RWPE2 (cell line): Measurements from ENCODE around the gene ATOX1.

ENCODE experiments used
- ATAC-seq: fragments of 200-7000 bp; cut with Tn5 transposase; 3 replicates; pipeline ENCODE4 v1.9.1; 2021; ENCODE audit warnings: low read depth
- DNase-seq: peaks from one replicate; pipeline ENCODE4 v3.0.0-alpha.2; 2020; ENCODE audit warnings: low spot score
- H3K27ac ChIP-seq: fragments of 450-650 bp; 2 replicates; pipeline ENCODE4 v1.5.1; 2017; ENCODE audit warnings: mild to moderate bottlenecking; ENCODE audit not compliant: poor library complexity, severe bottlenecking
- H3K27me3 ChIP-seq: fragments of 250-450 bp; sonication (Bioruptor Pico); 2 replicates; pipeline ENCODE4 v1.5.1; 2021; ENCODE audit warnings: mild to moderate bottlenecking, moderate library complexity; ENCODE audit not compliant: insufficient read depth, poor library complexity, severe bottlenecking
- H3K36me3 ChIP-seq: fragments of 250-450 bp; sonication (Bioruptor Pico); 2 replicates; pipeline ENCODE4 v1.5.1; 2020; ENCODE audit warnings: low read depth, mild to moderate bottlenecking, moderate library complexity
- H3K4me1 ChIP-seq: fragments of 250-450 bp; sonication (Bioruptor Pico); 2 replicates; pipeline ENCODE4 v1.5.1; 2021; ENCODE audit warnings: mild to moderate bottlenecking, moderate library complexity; ENCODE audit not compliant: insufficient read depth, poor library complexity, severe bottlenecking
- H3K4me3 ChIP-seq: fragments of 250-450 bp; sonication (Bioruptor Pico); 2 replicates; pipeline ENCODE4 v1.5.1; 2021; ENCODE audit warnings: mild to moderate bottlenecking, moderate library complexity; ENCODE audit not compliant: severe bottlenecking
- H3K9me3 ChIP-seq: fragments of 250-450 bp; sonication (Bioruptor Pico); 2 replicates; pipeline ENCODE4 v1.5.1; 2021; ENCODE audit warnings: mild to moderate bottlenecking, moderate library complexity; ENCODE audit not compliant: severe bottlenecking
- TF ChIP-seq, protein P1 (sequence below): fragments of 450-650 bp; IDR thresholded peaks from one replicate; pipeline ENCODE4 v1.5.1; 2017; ENCODE audit warnings: mild to moderate bottlenecking, moderate library complexity; ENCODE audit not compliant: poor library complexity, severe bottlenecking

ATOX1 gene

GRCh38 chr5:151771259-151772028 lies 13.0 kb upstream of the ATOX1 start, which contains the start of gene G3BP1:
TSS of gene G3BP1 (plus strand) at chr5:151771954. CDS start at chr5:151786621, 14,667 bp downstream.
- ATAC-seq = peak; percentile 87
- TF ChIP-seq, protein P1, sequence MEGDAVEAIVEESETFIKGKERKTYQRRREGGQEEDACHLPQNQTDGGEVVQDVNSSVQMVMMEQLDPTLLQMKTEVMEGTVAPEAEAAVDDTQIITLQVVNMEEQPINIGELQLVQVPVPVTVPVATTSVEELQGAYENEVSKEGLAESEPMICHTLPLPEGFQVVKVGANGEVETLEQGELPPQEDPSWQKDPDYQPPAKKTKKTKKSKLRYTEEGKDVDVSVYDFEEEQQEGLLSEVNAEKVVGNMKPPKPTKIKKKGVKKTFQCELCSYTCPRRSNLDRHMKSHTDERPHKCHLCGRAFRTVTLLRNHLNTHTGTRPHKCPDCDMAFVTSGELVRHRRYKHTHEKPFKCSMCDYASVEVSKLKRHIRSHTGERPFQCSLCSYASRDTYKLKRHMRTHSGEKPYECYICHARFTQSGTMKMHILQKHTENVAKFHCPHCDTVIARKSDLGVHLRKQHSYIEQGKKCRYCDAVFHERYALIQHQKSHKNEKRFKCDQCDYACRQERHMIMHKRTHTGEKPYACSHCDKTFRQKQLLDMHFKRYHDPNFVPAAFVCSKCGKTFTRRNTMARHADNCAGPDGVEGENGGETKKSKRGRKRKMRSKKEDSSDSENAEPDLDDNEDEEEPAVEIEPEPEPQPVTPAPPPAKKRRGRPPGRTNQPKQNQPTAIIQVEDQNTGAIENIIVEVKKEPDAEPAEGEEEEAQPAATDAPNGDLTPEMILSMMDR = peak; percentile 96
- Histone ChIP-seq H3K4me1 (peaks cover 11% of the 10 kb centered on the region), H3K27me3 (no peaks in the 10 kb centered on the region), H3K27ac (peak within 1 kb of the TSS; percentile 88), H3K36me3 (peaks cover 32% of the 10 kb centered on the region), H3K9me3 (no peaks in the 10 kb centered on the region), H3K4me3 (peak within 1 kb of the TSS; percentile 82)
- DNase-seq = peak; percentile 100

GRCh38 chr5:151770383-151771258 lies 12.2 kb upstream of the ATOX1 start:
- H3K27me3 ChIP-seq = no peaks in the 10 kb centered on the region
- H3K36me3 ChIP-seq = peaks cover 24% of the 10 kb centered on the region
- DNase-seq (no peak), ATAC-seq (peak; percentile 22)
- H3K9me3 ChIP-seq = no peaks in the 10 kb centered on the region
- TF ChIP-seq, protein P1 = no peak
- H3K4me1 ChIP-seq = peaks cover 9% of the 10 kb centered on the region
- H3K27ac ChIP-seq = peak overlapping the region; percentile 88
- H3K4me3 ChIP-seq = peak overlapping the region; percentile 38

GRCh38 chr5:151766975-151767374 lies 8.5 kb upstream of the ATOX1 start:
- TF ChIP-seq, protein P1 = no peak
- no peaks in the 10 kb centered on the region for H3K27me3 ChIP-seq
- H3K4me3 ChIP-seq = no peak overlapping the region
- H3K36me3 ChIP-seq = no peaks in the 10 kb centered on the region
- H3K27ac ChIP-seq = no peak overlapping the region
- no peaks in the 10 kb centered on the region for H3K4me1 ChIP-seq
- no peaks in the 10 kb centered on the region for H3K9me3 ChIP-seq
- DNase-seq (no peak), ATAC-seq (no peak)

DNA sequence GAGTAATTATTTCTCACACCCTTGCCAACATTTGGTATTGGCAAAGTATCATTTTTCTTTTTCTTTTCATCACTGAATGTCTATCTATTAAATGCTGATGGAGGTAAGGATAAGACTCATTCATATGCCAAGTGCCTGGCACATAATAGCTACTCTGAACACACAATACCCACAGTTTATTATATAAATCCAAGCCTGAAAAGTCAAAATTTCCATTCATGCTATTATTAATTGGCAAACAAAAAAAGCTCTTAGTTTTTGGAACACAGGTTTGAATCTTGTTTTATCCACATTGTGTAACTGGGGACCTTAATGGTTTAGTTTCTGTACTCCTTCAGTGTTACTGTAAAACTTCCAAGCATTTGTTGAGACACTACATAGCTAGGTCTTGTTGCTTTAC lies 6.4 kb upstream of the ATOX1 start:
- DNase-seq (no peak), ATAC-seq (no peak)
- Histone ChIP-seq H3K4me3 (no peak overlapping the region), H3K27ac (no peak overlapping the region), H3K9me3 (no peaks in the 10 kb centered on the region), H3K4me1 (no peaks in the 10 kb centered on the region), H3K36me3 (no peaks in the 10 kb centered on the region), H3K27me3 (no peaks in the 10 kb centered on the region)
- TF ChIP-seq, protein P1 = no peak
